HuH-7 (cell line): ENCODE measurements around the gene ANKRD40.

Experiments used
- DNase-seq: peaks from one replicate; pipeline ENCODE4 v3.0.0; 2011; ENCODE audit warnings: low spot score

Gene ANKRD40

GRCh38 chr17:50668025-50668837, 39.5 kb downstream of the ANKRD40 start:
- DNase-seq, result no peak

- DNase-seq, result no peak
Measured at GRCh38 chr17:50667259-50668024, 40.3 kb downstream of the ANKRD40 start.

- no peak for DNase-seq
Measured at GRCh38 chr17:50666316-50666715, 41.4 kb downstream of the ANKRD40 start.

GRCh38 chr17:50665838-50666237, 41.9 kb downstream of the ANKRD40 start:
- DNase-seq, result no peak

- DNase-seq, result no peak
Measured at GRCh38 chr17:50664788-50665458, 42.8 kb downstream of the ANKRD40 start.

- no peak for DNase-seq
Measured at GRCh38 chr17:50663812-50664374, 43.8 kb downstream of the ANKRD40 start.

GRCh38 chr17:50662632-50663225, 45.0 kb downstream of the ANKRD40 start:
- no peak for DNase-seq

GRCh38 chr17:50661795-50662391, 45.8 kb downstream of the ANKRD40 start:
- peak; percentile 72 for DNase-seq

- DNase-seq, result no peak
Measured at GRCh38 chr17:50661348-50661747, 46.4 kb downstream of the ANKRD40 start.

- no peak for DNase-seq
Measured at GRCh38 chr17:50660887-50661345, 46.8 kb downstream of the ANKRD40 start.

- DNase-seq, result no peak
Measured at GRCh38 chr17:50660042-50660886, 47.5 kb downstream of the ANKRD40 start.

- DNase-seq, result no peak
Measured at GRCh38 chr17:50659179-50659578, 48.5 kb downstream of the ANKRD40 start.

GRCh38 chr17:50658616-50659015, 49.1 kb downstream of the ANKRD40 start:
- no peak for DNase-seq

- DNase-seq, result no peak
Measured at GRCh38 chr17:50657627-50658026, 50.1 kb downstream of the ANKRD40 start.

- DNase-seq, result no peak
Measured at GRCh38 chr17:50657054-50657453, 50.7 kb downstream of the ANKRD40 start.

GRCh38 chr17:50656509-50656908, 51.2 kb downstream of the ANKRD40 start:
- no peak for DNase-seq

GRCh38 chr17:50653738-50654137, 54.0 kb downstream of the ANKRD40 start:
- no peak for DNase-seq

GRCh38 chr17:50651661-50652060, 56.1 kb downstream of the ANKRD40 start:
- no peak for DNase-seq

- DNase-seq, result no peak
Measured at GRCh38 chr17:50649042-50649908, 58.4 kb downstream of the ANKRD40 start.

- DNase-seq, result no peak
Measured at GRCh38 chr17:50647187-50647586, 60.5 kb downstream of the ANKRD40 start.
